HG02623 (cell line): ENCODE results near the gene EHMT1.

Experiments
- ATAC-seq: cut with Tn5 transposase; IDR thresholded peaks from one replicate; pipeline ENCODE4 v1.9.1; 2021; ENCODE audit warnings: moderate library complexity; ENCODE audit not compliant: unreplicated experiment

EHMT1 gene

DNA sequence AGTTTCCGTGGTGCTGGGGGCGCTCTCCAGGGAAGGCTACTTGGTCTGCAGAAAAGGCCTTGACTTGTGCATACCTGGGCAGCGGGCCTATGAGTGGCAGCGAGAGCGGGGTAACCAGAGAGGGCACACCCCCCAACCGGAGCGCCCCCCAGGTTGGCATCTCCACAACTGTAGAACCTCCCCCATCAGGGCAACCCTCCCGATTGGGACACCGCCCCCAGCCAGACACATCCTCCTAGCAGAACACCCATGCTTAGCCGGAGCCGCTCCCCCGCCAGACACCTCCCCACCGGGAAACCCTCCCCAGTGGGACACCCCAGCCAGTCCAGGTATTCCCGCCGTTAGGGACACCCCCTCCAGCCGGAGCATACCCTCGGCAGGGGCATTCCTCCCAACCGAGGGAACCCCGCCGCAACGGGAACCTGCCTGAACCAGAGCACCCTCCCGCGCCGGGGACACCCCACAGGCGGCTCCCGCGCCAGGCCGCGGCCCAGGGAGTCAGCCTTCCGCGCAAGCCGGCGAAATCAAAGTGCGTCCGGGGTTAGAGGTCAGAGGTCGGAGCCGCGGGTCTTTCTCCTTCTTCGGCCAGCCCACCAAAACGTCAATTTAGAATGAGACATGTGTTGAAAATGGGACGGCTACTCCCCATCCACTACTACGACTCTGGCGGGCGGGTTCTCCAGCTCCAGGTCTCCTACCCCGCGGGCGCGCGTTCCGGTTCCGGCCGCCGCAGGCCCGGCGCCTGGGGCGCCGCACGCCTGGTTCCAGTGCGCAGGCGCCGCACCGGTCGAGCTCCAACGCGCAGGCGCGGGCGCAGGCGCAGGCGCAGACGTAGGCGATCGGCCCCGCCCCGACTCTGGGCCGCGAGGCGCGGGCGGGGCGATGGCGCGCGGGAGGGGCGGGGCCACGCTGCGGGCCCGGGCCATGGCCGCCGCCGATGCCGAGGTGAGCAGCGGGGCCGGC lies at the start of gene EHMT1:
Gene EHMT1, plus strand, starts transcription at position 901 of the 963 bp plus-strand sequence. Its CDS starts 24 bp downstream, at position 925.
- ATAC-seq: peak; percentile 70

DNA sequence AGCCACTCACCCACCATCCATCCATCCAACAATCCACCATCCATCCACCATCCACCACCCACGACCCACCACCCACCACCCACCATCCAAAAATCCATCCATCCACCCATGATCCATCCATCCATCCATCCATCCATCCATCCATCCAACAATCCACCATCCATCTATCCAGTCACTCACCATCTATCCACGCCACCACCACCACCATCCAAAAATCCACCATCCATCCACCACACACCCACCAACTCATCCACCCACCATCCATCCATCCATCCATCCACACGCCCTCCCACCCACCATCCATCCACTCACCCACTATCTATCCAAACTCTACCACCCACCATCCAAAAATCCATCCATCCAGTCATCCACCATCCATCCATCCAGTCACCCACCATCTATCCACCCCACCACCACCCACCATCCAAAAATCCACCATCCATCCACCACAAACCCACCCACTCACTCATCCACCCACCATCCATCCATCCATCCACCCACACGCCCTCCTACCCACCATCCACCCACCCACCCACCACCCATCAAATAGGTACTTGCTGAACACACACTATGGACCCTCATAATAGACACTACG lies 49.1 kb upstream of the EHMT1 start:
- no peak for ATAC-seq

DNA sequence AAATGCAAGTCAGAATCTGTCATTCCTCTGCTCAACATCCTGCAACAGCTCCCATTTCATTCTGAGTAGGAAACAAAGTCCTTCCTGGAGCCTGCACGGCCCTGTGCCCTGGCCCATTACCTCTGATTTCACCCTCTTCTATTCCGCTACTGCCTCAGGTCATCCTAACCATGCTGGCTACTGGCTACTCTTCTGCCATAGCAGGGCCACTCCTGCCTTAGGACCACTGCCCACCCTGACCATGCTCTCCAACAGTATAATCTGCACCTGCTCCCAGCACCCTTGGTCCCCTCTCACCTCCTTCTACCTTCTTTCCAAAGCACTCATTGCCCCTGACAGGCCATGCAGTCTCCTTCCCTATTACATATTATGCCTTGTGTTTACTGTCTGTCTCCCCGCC lies 48.2 kb upstream of the EHMT1 start:
- no peak for ATAC-seq

DNA sequence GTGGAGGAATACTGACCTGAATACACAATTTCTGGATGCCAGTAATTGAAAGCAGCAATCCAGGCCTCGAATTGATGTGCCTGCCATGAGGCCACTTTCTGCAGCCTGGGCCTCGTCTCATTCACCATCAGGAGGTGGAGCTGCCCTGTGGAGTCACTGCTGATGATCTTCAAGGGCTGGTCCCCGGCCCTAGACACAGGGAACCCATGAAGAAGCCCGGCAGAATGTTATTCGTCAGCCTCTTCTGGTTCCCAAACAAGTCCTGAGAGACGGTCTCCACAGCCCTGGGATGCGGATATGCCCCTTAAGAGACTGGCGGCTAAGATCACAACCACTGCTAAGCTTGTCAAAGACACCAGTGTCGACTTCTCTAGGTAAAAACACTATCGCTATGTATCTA lies 44.6 kb upstream of the EHMT1 start:
- ATAC-seq: no peak

DNA sequence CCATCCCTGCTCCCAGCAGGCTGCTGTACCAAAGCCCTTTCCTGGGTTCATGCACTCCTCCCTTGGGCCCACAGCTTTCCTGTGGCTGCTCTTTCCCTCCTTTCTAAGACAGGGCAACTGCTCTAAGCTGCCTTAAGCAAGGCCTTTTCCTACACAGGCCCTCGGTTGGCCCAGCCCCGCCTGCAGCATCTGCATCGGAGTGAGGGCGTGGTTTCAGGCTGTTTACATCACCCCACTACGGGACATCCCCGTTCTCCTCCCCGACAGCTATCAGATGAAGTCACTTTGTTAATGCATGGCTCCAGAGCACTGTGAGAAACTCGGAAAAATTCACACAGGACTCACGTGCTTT lies 43.5 kb upstream of the EHMT1 start:
- ATAC-seq: no peak

DNA sequence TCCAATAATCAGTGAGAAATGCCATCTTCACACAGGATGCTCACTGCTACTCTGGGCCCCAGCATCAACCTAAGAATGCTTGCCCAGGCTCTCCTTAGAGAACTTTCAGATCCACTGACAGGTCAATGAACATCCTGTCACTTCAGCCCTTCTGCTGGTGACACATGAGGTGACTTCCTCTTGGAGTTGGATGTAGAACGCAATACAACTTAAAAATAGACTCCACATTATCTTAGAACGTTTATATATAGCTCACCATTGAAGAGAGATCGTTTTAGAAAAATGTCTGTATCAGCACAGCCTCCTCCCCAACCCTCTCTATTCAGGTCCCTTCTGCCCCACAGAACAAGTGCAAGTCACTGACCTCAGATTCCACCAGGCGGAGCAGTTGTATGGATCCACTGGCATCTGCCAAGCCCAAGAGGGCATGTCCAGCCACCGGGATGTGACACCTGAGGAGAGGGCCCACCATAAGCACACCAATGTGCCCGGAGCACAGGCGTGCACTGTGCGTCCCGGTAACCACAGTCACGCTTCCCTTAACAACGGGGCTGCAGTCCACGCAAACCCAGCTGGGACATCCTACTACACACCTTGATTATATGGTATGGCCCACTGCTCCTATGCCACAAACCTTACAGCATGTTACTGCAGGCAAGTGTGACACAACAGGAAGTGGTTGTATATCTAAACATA lies 42.9 kb upstream of the EHMT1 start:
- ATAC-seq: no peak

DNA sequence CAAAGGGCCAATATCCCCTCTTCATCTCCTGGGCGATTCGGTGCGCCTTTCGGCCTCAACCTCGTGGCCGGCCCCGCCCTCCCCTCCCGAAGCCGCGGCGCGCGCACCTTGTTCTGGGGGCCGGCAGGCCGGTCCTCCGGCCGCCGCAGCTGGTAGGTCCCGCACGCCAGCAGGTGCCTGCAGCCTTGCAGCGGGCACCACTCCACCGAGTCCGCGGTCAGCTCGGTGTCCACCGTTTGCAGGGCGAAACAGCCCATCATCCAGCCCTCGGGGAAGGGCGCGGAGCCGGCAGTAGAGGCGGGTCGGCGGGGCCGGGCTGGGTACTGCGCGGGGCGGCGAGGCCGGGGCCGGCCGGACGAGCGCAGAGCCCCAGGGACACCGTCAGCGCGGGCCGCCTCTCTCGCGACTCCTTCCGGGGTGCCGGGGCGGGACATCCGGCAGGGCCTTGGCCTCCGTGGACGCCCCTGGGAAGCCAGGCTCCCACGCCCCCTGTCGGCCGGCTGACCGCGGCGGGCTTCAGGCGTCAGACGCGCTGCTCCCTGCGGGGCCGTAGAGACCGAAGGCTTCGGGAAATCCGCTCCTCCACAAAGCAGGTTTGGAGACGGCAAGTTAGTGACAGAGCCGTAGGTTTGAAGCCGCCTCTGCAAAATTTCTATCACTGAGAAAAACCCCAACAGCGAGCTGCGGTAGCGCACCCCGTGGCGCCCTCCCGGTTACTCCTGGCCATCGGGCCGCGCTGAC lies 40.1 kb upstream of the EHMT1 start, which contains the start of gene DPH7:
Gene DPH7, minus strand, starts transcription at position 408 of the 741 bp plus-strand sequence. Its CDS starts 148 bp downstream, at position 260.
- ATAC-seq: peak; percentile 78

DNA sequence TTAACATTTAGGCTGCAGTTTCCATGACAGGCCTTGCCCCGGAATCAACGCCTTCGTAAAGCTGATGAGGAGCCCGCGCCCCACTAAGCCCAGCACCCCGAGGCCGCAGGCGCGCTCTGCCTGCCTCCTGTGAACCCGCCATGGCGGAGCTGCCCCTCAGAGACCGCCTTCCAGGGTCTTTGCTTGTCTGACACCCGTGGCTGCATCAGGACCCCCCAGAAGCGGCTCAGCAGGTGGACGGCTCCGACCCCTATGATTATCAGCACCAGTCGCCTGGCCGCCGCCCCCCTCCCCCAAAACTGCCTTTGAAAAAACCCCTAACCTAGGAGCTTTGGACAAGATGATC lies 39.6 kb upstream of the EHMT1 start:
- ATAC-seq: no peak

DNA sequence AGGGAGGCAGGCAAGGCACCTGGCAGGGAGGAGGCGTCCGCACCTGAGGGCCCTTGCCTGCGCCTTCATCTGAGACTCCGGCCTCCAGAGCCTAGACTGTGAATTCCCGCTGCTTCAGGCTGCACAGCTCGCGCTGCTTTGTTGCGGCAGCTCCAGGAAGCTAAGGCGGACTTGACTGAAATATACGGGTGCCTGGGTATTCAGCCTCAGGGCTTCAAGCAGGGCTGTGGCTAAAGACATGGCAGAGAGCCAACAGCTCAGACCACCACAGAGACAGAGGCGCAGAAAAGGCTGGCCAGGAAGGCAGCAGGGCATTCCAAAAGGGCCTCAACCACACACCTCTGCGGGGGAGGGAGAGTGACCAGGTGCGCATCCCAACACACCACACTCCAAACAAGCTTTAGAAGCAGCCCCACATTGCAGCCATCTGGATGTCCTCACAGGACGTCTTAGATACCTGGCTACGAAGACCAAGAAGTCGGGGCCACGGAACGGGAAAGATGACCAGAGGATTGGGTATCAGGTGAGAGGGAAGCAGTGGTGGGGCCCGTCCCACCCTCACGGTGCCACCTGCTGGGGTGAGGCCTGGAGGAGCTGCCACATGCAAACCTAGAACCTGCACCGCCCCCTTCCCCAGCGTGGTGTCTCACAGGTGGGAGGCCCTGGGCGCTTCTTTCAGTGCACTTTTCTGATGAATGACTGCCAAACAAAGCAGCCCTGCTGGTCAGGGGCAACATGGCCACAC lies 38.4 kb upstream of the EHMT1 start:
- no peak for ATAC-seq

DNA sequence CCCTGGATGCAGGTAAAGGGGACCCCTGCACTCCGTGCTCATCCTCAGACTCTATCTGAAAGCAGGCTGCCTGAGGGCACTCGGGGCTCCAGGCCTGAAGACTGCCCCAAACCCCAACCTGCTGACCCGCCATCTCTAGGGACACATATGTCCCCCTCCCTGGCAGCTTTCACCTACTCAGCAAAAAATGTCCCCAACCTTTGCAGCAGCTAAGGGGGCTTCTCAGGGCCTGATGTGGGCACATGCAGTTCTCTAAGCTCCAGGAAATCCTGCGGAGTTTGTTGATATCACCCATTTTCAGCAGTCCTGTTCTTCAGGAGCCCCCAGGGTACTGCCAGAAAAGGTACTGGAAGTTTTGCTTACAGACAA lies 37.9 kb upstream of the EHMT1 start:
- ATAC-seq: no peak

DNA sequence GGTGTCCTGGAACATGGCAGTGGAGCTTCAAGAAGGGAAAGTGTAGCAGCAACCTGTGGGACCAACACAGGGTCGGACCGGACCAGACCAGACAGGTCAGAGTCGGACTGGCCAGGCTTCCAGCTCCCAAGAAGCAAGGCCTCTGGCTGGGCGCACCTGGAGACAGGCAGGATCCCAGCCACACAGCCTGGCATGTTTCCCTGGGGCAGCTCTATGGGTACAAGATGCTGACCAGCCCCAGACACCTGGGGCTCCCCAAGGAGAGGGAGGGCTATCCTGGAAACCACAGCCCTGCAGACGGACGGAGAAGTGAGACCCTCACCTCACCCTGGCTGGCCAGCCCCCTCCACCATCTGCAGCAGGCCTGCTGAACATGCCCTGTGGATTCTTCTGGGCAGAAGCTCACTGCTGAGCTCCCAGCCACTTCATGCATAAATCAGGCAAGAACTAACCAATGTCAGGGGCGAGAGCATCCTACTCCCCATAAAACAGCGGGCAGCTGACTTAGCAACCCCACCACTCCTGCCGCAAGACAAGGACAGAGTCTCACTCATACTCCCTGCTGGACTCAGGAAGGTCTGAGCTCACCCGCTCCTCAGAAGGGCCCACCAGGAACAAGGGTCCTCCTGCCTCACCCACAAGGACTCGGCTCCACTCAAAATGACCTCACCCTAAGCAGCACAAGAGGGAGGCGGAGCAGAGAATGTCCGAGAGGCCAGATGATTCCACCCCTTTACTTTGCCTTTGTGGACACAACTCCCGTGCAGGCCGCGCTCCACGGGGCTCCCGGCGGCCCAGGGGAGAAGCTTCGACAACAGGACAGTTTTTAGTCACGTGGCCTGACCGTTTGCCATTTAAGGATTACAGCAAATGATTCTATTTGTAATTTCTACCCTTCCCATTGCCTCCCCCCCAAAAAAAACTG lies 37.2 kb upstream of the EHMT1 start:
- ATAC-seq: no peak

DNA sequence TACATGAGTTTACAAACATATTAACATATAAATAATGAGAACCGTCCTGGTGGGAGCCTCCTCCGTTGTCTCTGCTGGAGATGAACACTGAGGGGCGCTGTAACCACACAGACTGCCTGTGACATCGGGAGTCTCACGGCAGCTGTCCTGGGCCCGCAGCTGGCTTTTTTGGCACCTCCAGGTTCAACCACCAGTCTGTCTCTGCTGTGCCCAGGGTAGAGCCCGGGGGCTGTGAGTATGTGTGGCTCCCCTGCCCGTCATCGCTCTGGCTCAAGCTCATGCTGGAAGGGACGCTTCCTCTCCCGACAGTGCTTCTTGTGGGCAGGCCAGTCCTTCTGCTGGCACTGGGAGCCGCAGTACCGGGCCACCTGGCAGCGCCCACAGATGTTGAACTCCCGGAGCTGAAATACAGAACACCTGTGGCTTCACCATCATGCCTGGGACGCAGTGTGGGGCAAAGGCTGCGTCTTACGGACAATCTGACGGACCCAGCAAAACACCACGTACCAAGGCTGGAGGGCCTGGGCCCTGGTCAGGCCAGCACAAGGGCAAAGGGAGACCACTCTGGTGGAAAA lies 36.4 kb upstream of the EHMT1 start:
- no peak for ATAC-seq

DNA sequence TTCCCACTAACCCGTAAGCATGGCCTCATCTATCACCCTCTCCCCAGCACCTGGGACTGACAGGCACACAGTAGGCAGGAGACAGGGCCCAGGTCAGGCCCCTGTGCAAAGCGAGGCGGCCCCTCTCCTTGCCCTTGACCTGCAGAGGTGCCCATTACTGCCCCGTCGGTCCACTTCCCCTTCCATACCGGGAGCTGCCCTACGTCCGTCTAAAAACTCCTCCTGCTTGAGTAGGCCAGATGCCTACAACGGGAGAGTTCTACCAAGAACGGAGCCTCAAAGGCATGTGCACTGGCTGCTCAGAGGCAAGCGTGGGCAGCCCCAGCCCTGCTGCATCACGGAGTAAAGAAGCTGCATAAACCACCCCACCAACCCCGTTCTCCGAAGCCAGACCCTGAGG lies 35.5 kb upstream of the EHMT1 start:
- no peak for ATAC-seq

DNA sequence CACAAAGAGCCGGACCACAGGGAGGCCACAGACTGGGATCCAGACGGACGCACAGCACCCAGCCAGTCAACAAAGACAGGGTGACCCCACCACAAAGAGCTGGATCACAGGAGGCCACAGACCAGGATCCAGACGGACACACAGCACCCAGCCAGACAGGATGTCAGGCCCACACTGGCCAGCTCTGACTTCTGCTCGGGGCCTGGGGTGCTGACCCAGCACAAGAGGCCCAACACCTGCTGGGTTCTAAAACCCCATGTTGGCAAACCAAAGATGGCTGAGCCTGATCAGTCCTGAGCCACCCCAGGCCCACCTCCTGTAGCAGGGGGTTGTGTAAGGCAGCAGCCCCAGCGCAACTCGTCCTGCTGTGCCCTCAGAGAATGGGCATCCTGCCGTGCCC lies 34.8 kb upstream of the EHMT1 start:
- no peak for ATAC-seq

DNA sequence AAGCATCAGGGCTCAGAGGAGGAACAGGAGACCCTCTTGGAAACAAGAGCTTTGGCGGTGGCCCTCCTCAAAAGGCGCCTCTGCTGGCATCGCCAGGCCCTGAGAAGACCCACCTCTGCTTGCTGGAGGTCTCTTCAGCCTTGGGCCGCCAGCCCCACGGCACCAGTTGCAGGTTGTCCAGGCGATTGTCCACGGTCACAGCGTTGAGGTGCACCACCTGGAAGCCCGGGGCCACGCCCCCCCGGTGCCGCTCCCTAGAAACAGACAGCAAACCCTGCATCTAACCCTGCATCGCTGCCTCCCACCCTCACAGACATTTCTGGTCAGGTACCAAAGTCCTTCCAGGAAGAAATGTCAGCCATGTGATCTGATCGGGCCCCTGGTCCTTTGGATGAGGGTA lies 32.0 kb upstream of the EHMT1 start:
- ATAC-seq: no peak

DNA sequence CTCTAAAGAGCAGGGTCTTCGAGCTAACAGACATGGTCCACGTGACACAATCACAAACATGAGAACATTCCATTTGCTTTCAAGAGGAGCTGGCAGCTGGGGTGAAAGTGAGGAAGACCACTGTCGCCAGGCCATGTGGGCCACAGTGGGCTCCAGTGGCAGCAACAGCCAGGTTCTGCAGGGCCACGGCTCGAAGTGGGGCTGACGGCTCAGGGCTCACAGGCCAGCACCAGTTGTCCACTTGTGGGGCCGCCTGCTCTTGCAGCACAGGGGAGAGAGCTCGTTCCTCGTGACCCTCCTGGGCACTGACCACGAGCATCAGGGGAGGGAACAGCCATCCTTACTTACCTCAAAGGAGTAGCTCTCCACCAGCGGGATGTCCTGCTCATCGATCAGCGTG lies 30.5 kb upstream of the EHMT1 start:
- no peak for ATAC-seq

DNA sequence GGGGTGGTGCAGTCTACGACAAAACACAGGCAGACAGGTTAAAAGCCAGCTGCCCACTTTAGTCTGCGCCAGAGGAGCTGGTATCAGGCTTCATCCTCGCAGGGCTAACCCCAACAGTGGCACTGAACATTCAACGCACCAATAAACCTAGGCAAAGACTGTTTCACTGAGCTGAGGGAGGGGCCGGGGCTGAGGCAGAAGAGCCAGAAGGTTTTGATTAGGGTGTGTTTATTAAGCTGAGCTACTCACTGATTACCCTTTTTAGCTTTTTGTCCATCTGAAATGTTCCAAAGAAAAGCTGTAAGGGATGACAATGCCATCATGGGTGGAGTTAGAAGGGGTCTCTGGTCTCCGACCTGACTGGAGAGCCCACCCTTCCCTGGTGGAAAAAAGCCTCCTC lies 29.9 kb upstream of the EHMT1 start:
- no peak for ATAC-seq

DNA sequence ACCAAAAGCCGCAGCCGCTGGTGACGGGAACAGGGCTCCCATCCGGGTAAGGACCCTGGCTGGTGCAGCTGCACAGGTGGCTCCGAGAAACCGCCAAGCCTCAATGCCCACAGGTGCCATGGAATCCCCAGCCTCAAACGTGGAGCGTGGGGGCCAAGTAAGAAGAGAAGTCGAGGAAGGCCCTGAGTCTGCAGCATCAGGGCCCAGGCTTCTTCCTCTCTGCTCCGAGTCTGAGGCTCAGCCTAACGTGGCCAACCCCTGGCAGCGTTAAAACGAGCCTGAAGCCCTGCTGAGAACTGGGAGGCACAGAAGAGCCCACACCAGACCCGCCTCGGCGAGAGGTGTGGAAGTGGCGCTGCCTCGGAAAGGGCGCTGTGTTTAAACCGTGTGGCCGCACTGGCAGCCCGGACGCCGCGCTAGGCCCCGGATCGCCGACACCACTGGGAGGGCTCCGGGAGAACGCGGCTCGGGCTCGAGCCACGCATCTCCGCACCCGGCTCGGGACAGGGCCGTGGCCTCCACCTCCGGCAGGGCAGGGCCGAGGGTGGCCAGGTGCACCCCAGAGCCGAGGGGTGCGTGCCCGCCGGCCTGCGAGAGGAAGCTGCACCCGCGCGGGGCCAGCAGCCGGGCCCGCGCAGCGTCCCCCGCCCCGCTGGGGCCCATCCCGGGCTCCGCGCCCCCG lies 29.2 kb upstream of the EHMT1 start:
- peak; percentile 15 for ATAC-seq

DNA sequence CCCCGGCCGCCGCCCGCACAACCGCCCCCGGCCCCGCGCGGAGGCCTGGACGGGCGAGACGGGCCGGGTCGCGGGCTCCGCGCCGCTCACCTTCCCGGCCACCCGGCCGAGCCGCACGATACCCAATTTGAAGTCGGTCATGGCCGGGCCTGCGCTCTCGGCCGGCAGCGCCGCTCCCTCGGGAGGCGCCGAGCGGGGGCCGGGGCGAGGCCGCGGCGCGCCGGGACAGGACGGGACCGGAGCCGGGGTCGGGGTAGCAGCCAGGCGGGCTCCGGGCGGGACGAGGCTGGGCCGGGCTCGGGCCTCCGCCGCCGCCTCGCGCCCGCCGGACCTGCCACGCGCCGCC lies 28.7 kb upstream of the EHMT1 start:
- ATAC-seq: no peak
